ENCODE results near the gene PDE6A.

Gene PDE6A

GRCh38 chr5:149822301-149822700, 122.3 kb downstream of the PDE6A start:
- H3K9me3 ChIP-seq (ENCODE audit: control insufficient read depth, low read length), result no peaks in the 10 kb centered on the region
- H3K27me3 ChIP-seq (ENCODE audit: control insufficient read depth, insufficient read depth, low read length), result no peaks in the 10 kb centered on the region
- H3K36me3 ChIP-seq (ENCODE audit: control insufficient read depth, insufficient read depth, low read length), result no peaks in the 10 kb centered on the region
- no peak overlapping the region for H3K27ac ChIP-seq
- H3K9ac ChIP-seq, result no peak overlapping the region
- no peak overlapping the region for H3K4me2 ChIP-seq (ENCODE audit: low read length)
- peaks cover 55% of the 10 kb centered on the region for H3K79me2 ChIP-seq
- H3K4me3 ChIP-seq (ENCODE audit: low read depth, low read length), result no peak overlapping the region
- H2AFZ ChIP-seq, result no peak overlapping the region
- H3K4me1 ChIP-seq, result peaks cover 11% of the 10 kb centered on the region
- TF ChIP-seq CTCF (IDR thresholded peaks at IDR 0.05), result no peak

DNA sequence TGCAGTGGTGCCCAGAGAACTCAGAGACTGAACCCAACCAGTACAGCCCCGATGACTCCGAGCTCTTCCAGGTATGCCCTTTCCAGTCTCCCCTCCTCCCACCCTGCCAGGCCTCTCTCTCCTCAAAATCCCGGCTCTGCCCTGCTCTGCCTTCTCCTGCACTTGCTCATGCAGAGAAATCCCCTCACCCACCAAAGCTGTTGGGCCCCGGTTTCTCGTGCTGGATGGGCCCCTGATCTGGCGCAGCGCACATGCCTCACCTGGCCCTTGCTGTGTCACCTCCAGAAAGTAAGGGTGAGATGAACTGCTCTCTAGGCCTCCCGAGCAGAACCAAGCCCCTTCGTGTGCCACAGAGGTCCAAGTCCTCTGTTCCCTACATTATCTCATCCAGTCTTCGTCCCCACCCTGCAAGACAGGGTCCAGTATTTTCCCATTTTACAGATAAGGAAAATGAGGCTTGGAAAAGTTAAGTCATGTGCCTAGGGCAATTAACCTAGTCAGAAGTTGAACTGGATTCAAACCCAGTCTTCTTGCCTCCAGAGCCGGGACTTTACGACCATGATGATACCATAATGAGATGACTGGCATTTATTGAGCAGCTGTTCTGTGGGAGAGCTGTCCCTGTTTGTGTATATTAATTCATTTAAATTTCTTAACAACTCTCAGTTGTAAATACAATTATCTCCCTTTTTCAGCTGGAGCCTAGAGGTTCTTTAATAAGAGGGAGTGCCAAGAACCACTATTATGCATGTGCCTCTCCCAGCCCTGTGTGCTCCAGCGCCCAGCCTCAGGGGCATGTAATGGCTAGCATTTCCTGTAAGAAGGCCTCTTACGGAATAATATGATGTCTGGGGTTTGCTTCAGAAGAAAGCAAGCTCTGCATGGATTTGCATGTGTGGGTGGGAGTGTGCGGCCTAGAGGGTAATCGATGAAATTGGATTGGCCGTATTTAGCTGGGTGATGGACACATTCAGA, 123.8 kb downstream of the PDE6A start:
- TF ChIP-seq CTCF (IDR thresholded peaks at IDR 0.05), result no peak
- Histone ChIP-seq H3K4me1 (peaks cover 6% of the 10 kb centered on the region), H3K9me3 (ENCODE audit: control insufficient read depth, low read length) (no peaks in the 10 kb centered on the region), H3K4me2 (ENCODE audit: low read length) (no peak overlapping the region), H3K9ac (no peak overlapping the region), H3K36me3 (ENCODE audit: control insufficient read depth, insufficient read depth, low read length) (no peaks in the 10 kb centered on the region), H3K27me3 (ENCODE audit: control insufficient read depth, insufficient read depth, low read length) (no peaks in the 10 kb centered on the region), H3K79me2 (peaks cover 52% of the 10 kb centered on the region), H3K27ac (no peak overlapping the region), H3K4me3 (ENCODE audit: low read depth, low read length) (no peak overlapping the region), H2AFZ (no peak overlapping the region)

DNA sequence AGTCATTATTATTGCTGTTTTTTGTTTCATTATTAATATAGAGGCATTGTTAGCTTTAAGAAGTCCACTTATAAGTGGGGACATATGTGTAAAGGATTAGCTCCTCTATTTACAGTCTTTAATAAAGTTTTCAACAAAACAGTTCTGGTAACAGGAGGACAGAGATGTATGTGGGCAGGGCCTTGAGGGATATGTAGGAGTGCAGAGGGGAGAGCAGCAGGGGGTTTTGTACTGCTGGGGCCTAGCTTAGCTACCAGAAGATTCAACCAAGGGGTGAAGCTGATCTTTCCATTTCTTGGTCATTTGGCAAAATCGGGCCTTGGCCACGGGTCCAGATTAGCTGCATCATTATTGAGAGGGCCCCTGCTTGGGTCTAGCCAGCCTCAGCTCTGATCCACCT, 124.6 kb downstream of the PDE6A start:
- H3K27ac ChIP-seq, result no peak overlapping the region
- H3K9me3 ChIP-seq (ENCODE audit: control insufficient read depth, low read length), result no peaks in the 10 kb centered on the region
- H3K4me3 ChIP-seq (ENCODE audit: low read depth, low read length), result no peak overlapping the region
- no peak for TF ChIP-seq CTCF (IDR thresholded peaks at IDR 0.05)
- no peak overlapping the region for H2AFZ ChIP-seq
- H3K4me2 ChIP-seq (ENCODE audit: low read length), result no peak overlapping the region
- H3K27me3 ChIP-seq (ENCODE audit: control insufficient read depth, insufficient read depth, low read length), result no peaks in the 10 kb centered on the region
- H3K4me1 ChIP-seq, result peaks cover 6% of the 10 kb centered on the region
- no peaks in the 10 kb centered on the region for H3K36me3 ChIP-seq (ENCODE audit: control insufficient read depth, insufficient read depth, low read length)
- H3K79me2 ChIP-seq, result peaks cover 47% of the 10 kb centered on the region
- no peak overlapping the region for H3K9ac ChIP-seq

- no peaks in the 10 kb centered on the region for H3K36me3 ChIP-seq (ENCODE audit: control insufficient read depth, insufficient read depth, low read length)
- H3K4me2 ChIP-seq (ENCODE audit: low read length), result no peak overlapping the region
- no peak overlapping the region for H3K27ac ChIP-seq
- no peaks in the 10 kb centered on the region for H3K9me3 ChIP-seq (ENCODE audit: control insufficient read depth, low read length)
- no peaks in the 10 kb centered on the region for H3K27me3 ChIP-seq (ENCODE audit: control insufficient read depth, insufficient read depth, low read length)
- no peak for TF ChIP-seq CTCF (IDR thresholded peaks at IDR 0.05)
- H3K9ac ChIP-seq, result no peak overlapping the region
- peaks cover 44% of the 10 kb centered on the region for H3K79me2 ChIP-seq
- H2AFZ ChIP-seq, result no peak overlapping the region
- H3K4me3 ChIP-seq (ENCODE audit: low read depth, low read length), result no peak overlapping the region
- peaks cover 20% of the 10 kb centered on the region for H3K4me1 ChIP-seq
Measured at GRCh38 chr5:149818116-149818515, 126.5 kb downstream of the PDE6A start.

All from parathyroid adenoma (tissue), 2 donors.